ENCODE measurements around the gene SEC61A2. TPM values are rescaled to one million over a fixed set of nuclear protein-coding genes. Genes with fewer than 3 reads are reported as not detected.
A peak's percentile ranks its signal among the peaks of the same experiment; 100 is the strongest.
"Not testable (repeated sequence)": the region's sequence is repeated elsewhere in the genome, so short reads cannot be mapped to it uniquely, and the experiment has no call there.

Gene SEC61A2
- total RNA-seq (2014; rRNA removed; shearing (Covaris generic)), result 12.1 and 14.0 TPM in 2 replicates

DNA sequence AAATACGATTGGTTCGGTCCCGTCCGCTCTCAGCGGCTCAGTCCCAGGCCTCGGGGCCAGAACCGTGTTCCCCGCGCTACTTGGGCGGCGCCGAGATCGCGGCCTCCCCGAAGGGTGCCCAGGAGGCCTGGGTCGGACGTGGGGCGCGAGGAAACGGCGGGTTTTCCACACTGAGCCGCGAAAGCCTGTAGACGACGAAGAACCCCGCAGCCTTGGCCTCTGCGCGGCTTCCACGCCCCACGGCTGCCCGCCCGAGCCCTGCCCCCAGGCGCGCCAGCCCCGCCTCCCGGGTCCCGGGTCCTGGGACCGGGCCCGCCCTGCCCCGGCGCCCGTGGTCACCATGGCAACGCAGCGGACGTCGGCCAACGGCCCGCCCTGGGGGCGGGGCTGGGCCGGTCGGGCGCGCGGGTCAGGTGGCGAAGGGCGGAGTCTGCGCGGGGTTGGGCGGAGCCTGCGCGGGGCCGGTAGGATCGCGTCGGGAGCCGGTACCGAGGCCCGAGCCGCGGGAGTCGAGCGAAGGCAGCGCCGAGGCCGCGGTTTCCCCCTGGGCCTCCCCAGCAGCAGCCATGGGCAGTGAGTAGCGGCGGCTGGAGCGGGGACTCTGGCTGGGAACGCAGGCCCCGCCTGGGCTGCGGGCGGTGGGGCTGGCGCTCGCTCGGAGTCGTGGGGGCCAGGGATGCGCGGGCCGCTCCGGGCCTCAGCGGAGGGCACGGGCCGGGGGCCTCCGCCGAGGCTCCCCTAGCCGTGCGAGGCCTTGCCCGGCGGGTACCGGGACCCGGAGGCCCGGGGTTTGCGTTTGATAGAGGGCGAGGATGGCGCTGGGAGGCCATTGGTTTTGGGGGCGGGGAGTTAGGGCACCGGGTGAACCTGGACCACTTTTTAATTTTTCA is at the start of gene SEC61A2:
SEC61A2 (plus strand) TSS at position 456 of the 890 bp plus-strand sequence; CDS start at position 567, 111 bp downstream.
- Histone ChIP-seq H3K36me3 (peaks cover 13% of the 10 kb centered on the region), H3K4me1 (no peaks in the 10 kb centered on the region), H3K4me3 (peak within 1 kb of the TSS; percentile 96), H3K9me3 (replicated peaks) (no peaks in the 10 kb centered on the region), H3K27ac (peak within 1 kb of the TSS; percentile 54), H3K27me3 (no peaks in the 10 kb centered on the region)
- DNase-seq, result peak; percentile 91 to 93

DNA sequence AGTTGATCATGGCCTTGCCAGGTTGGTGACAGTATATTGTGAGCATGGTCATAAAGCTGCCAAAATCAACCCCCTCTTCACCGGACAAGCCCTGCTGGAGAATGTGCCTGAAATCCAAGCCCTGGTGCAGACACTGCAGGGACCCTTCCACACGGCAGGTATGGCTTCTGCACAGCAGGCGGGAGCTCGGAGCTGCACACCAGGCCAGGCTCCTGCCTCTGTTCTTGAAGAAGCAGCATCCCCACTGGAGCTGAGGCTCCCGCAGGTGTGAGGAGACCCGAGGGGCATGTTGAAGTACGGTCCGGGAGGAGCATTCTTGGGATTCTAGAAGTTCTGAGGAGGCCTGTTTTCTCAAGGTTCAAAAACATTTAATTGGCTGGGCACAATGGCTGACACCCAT is 48.0 kb upstream of the SEC61A2 start:
- Histone ChIP-seq H3K4me3 (no peak overlapping the region), H3K27ac (no peak overlapping the region), H3K27me3 (no peaks in the 10 kb centered on the region), H3K9me3 (replicated peaks) (no peaks in the 10 kb centered on the region), H3K4me1 (no peaks in the 10 kb centered on the region), H3K36me3 (peaks cover 9% of the 10 kb centered on the region; the same call in 1 of the 2 replicates)
- DNase-seq, result no peak

DNA sequence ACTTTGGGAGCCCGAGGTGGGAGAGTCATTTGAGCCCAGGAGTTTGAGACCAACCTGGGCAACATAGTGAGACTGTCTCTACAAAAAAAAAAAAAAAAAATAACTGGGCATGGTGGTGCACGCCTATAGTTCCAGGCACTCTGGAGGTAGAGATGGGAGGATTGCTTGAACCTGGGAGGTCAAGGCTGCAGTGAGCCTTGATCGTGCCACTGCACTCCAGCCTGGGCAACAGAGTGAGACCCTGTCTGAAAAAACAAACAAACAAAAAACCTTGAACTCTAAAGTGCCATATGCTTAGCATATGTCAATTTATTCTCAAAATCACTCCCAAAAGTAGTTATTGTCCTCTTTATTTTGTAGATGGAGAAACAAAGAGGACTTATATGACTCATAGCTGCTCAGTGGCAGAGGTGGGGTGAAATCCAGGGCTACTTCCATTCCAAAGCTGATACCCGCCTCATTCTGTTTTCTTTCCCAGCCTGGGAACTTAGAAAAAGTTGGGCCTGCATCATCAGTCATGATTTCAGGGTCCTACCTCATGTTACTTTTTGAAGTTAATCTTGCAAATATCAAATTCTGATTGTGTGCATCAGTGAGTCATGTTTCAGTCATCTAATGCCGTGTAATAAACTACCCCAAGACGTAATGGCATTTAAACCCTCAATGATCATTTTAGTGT is 47.5 kb upstream of the SEC61A2 start:
- Histone ChIP-seq H3K27me3 (no peaks in the 10 kb centered on the region), H3K4me3 (no peak overlapping the region), H3K4me1 (no peaks in the 10 kb centered on the region), H3K27ac (no peak overlapping the region), H3K9me3 (replicated peaks) (no peaks in the 10 kb centered on the region), H3K36me3 (peaks cover 15% of the 10 kb centered on the region; the same call in 1 of the 2 replicates)
- DNase-seq, result no peak

DNA sequence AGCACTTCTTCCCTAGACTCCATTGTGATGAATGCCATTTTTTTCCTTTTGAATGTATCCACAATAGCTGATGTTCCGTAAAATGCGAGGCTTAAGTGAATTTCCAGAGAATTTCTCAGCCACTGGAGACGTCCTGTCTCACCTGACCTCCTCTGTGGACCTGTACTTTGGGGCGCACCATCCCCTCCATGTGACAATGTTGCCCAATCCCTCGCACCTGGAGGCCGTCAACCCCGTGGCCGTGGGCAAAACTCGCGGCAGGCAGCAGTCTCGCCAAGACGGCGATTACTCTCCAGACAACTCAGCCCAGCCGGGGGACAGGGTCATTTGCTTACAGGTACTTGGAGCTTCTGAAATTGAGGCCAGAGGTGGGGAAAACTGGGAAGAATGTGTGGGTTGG is 40.6 kb upstream of the SEC61A2 start:
- Histone ChIP-seq H3K27ac (no peak overlapping the region), H3K36me3 (peaks cover 25% of the 10 kb centered on the region), H3K9me3 (replicated peaks) (no peaks in the 10 kb centered on the region), H3K4me3 (no peak overlapping the region), H3K27me3 (no peaks in the 10 kb centered on the region), H3K4me1 (no peaks in the 10 kb centered on the region)
- no peak for DNase-seq

DNA sequence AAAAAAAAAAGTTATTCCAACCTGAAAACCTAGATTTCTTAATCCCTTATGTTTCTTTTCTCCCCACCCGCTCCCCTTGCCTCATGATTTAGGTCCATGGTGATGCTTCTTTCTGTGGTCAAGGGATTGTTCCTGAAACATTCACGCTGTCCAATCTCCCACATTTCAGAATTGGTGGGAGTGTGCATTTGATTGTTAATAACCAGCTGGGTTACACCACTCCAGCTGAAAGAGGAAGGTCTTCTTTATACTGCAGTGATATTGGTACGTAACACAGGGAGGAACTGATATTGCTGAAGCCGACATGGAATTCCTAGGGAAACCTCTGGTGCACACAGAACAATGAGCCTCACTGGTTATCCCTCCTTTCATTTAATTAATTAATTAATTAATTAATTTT is 38.1 kb upstream of the SEC61A2 start:
- H3K27ac ChIP-seq, result no peak overlapping the region

DNA sequence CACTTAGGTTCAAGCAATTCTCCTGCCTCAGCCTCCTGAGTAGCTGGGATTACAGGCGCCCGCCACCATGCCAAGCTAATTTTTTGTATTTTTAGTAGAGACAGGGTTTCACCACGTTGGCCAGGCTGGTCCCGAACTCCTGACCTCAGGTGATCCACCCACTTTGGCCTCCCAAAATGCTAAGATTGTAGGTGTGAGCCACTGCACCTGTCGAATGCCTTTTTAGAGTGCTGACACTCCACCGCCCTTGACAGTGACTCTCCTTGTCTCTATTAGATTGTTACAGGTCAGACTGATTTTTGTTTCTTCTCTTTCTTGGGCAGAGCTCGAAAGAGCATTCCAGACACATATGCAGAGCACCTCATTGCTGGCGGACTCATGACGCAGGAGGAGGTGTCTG is 32.1 kb upstream of the SEC61A2 start:
- not testable (repeated sequence) for H3K9me3 ChIP-seq (replicated peaks); H3K27me3 ChIP-seq; H3K27ac ChIP-seq; DNase-seq; H3K4me1 ChIP-seq; H3K4me3 ChIP-seq
- peaks cover 24% of the 10 kb centered on the region for H3K36me3 ChIP-seq

More for the DNA sequence above, 38.1 kb upstream of the SEC61A2 start:
- DNase-seq, result no peak
- Histone ChIP-seq H3K27me3 (no peaks in the 10 kb centered on the region), H3K36me3 (peaks cover 23% of the 10 kb centered on the region), H3K4me1 (no peaks in the 10 kb centered on the region), H3K4me3 (no peak overlapping the region), H3K9me3 (replicated peaks) (no peaks in the 10 kb centered on the region)

DNA sequence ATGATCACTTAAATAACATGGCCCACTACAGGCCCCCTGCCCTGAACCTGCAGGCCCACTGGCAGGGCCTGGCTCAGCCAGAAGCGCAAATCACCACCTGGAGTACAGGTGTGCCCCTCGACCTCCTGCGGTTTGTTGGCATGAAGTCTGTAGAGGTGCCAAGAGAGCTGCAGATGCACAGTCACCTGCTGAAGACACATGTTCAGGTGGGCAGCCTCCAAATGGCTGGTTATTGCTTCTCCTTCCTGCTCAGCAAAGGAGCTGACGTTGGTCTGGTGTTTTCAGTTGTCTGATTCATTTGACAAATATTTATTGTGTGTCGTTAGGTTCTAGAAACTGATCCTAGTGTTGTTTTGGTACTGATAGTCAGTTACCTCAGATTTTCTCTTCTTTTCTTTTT is 31.7 kb upstream of the SEC61A2 start:
- Histone ChIP-seq H3K9me3 (replicated peaks) (no peaks in the 10 kb centered on the region), H3K4me1 (no peaks in the 10 kb centered on the region), H3K27ac (no peak overlapping the region), H3K4me3 (no peak overlapping the region), H3K27me3 (no peaks in the 10 kb centered on the region), H3K36me3 (peaks cover 24% of the 10 kb centered on the region)
- DNase-seq, result no peak

DNA sequence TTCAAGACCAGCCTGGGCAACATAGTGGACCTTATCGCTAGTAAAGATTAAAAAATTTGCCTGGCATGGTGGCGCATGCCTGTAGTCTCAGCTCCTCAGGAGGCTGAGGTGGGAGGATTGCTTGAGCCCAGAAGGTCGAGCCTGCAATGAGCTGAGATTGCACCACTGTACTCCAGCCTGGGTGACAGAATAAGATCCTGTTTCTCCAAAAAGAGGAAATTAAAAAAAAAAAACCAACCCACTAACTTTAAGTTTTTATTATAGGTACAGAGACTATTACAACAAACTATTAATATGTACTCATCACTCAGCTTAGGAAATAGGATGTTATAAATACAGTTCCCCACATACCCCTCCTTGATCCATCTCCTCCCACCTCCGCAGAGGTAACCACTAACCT is 30.5 kb upstream of the SEC61A2 start:
- no peaks in the 10 kb centered on the region for H3K9me3 ChIP-seq (replicated peaks)
- no peaks in the 10 kb centered on the region for H3K4me1 ChIP-seq
- DNase-seq, result no peak
- H3K27me3 ChIP-seq, result no peaks in the 10 kb centered on the region
- H3K36me3 ChIP-seq, result peaks cover 23% of the 10 kb centered on the region
- H3K27ac ChIP-seq, result no peak overlapping the region
- no peak overlapping the region for H3K4me3 ChIP-seq

DNA sequence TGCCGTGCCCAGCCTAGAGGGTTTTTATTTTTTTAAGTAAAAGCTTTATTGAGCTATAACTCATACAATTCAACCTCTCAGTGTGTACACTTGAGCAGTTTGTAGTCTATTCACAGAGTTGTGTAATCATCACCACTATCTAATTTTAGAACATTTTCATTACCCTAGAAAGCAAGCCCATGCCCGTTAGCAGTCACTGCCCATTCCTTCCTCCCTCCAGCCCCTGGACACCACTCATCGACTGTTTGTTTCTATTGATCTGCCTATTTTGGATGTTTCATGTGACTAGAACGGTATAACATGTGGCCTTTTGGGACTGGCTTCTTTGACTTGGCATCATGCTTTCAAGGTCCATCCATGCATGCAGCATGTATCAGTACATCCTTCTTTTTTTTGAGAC is 25.7 kb upstream of the SEC61A2 start:
- Histone ChIP-seq H3K4me3 (no peak overlapping the region), H3K9me3 (replicated peaks) (no peaks in the 10 kb centered on the region), H3K36me3 (peaks cover 30% of the 10 kb centered on the region), H3K27me3 (no peaks in the 10 kb centered on the region), H3K4me1 (no peaks in the 10 kb centered on the region), H3K27ac (no peak overlapping the region)
- DNase-seq, result no peak

DNA sequence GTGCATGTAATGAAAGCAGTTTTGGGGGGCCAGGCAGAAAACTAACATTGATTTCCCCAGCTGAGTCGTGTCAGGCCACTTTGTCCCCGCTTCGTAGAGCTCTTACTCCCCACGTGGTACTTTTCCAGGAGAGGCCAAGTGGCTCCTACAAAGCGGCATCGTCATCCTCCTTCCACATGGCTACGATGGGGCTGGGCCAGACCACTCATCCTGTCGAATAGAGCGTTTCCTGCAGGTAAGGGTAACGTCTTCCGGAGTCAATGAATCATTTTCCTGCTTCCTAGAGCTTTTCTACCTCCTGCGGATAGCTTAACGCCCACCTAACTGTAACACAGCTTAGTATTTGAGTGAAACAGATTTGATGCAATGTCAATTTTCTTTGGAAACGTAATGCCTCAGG is 21.7 kb upstream of the SEC61A2 start:
- DNase-seq, result no peak
- no peaks in the 10 kb centered on the region for H3K4me1 ChIP-seq
- no peaks in the 10 kb centered on the region for H3K9me3 ChIP-seq (replicated peaks)
- no peak overlapping the region for H3K27ac ChIP-seq
- H3K27me3 ChIP-seq, result no peaks in the 10 kb centered on the region
- no peak overlapping the region for H3K4me3 ChIP-seq
- H3K36me3 ChIP-seq, result peaks cover 24% of the 10 kb centered on the region

DNA sequence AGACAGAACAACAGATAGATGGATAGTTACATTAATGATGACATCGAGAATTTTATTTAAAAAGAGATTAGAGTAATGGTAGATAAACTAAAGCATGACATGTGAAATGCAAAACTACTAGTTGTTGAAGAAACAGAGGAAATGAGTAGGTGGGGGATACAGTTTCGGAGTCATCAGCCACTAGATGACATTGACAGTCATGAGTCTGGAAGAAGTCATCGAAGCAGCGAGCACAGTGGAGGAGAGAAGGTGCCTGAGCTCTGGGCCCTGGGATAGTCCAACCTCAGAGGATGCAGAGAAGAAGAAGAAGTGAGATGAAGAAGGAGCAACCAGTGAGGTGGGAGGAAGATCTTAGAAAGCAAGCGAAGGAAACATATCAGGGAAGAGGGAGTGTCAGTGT is 20.2 kb upstream of the SEC61A2 start:
- DNase-seq, result no peak
- Histone ChIP-seq H3K27ac (no peak overlapping the region), H3K36me3 (peaks cover 23% of the 10 kb centered on the region), H3K4me1 (no peaks in the 10 kb centered on the region), H3K9me3 (replicated peaks) (no peaks in the 10 kb centered on the region), H3K4me3 (no peak overlapping the region), H3K27me3 (no peaks in the 10 kb centered on the region)

DNA sequence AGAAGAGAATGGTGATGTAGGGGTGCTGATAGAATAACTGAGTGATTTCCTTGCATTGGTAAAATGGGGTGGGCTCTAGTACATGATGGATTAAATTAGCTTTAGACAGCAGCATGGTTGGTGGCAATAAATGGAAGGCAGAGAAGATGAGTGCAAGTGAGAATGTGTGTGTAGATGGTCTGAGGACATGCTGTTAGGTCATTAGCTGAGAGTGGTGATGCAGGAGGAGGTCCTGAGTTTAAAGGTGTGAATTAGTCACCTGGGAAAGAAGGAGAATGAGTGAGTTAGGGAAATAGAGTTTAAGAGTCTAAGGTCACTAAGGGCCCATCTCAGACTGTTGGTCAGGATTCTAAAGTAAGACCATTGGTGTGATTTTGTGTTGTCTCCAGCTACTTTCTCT is 17.9 kb upstream of the SEC61A2 start:
- Histone ChIP-seq H3K27me3 (no peaks in the 10 kb centered on the region), H3K4me3 (no peak overlapping the region), H3K9me3 (replicated peaks) (no peaks in the 10 kb centered on the region), H3K4me1 (no peaks in the 10 kb centered on the region), H3K36me3 (peaks cover 22% of the 10 kb centered on the region), H3K27ac (no peak overlapping the region)
- DNase-seq, result no peak

DNA sequence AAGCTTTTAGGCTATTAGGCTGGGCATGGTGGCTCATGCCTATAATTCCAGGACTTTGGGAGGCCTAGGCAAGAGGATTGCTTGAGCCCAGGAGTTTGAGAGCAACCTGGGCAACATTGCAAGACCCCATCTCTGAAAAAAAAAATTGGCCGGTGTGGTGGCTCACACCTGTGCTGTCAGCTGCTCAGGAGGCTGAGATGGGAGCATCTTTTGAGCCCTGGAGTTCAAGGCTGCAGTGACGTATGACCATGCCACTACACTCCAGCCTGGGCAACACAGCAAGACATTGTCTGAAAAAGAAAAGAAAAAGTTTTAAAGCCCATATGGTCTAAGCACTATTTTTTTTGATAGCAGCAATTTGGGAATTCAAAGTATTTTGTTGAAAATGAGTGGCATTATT is 15.8 kb upstream of the SEC61A2 start:
- no peaks in the 10 kb centered on the region for H3K27me3 ChIP-seq
- peaks cover 18% of the 10 kb centered on the region for H3K36me3 ChIP-seq
- H3K4me3 ChIP-seq, result no peak overlapping the region
- no peaks in the 10 kb centered on the region for H3K4me1 ChIP-seq
- DNase-seq, result no peak
- no peak overlapping the region for H3K27ac ChIP-seq
- no peaks in the 10 kb centered on the region for H3K9me3 ChIP-seq (replicated peaks)

DNA sequence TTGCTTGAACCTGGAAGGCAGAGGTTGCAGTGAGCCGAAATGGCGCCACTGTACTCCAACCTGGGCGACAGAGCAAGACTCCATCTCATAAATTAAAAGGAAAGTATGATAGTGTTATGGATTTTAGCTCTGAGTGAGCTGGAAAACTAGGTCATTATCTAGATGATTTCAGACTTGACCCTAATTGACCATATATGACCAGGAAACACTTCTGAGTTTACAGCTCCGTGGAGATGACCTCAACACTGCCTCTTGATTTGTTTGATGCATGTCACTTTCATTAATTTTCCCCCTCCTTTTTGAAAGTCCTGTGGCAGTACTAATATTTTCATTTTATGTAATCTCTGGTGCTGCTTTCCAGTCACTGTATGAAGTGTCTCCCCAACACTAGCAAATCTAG is 7.8 kb upstream of the SEC61A2 start:
- H3K4me1 ChIP-seq, result no peaks in the 10 kb centered on the region

DNA sequence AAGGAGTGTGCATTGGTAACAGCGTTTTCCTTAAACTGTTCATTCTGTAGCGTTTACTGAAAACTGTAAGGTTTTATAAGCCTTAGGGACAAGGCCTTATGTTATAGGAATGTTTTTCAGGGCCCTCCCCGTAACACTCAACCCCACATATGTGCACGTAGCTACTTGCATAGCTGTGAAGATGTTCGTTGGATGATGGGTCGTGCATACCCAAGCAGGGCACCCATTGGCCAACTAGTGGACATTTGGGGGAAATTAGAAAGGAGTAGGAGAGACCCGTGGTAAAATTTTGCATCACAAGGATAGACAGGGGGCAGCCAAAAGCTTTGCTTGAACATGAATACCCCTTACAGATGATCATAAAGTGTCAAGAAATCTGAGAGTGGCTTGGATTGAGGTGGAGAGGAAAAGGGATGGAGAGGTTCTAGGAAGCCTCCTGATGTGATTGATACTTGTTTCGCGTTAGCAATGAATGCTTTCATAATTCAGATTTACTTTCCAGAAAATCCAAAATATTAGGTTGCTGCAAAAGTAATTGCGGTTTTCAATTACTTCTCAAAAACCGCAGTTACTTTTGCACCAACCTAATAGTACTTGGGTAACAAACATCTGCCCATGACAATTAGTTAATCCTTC is 878 bp downstream of the SEC61A2 start:
- H3K27me3 ChIP-seq, result no peaks in the 10 kb centered on the region
- peak overlapping the region; percentile 96 for H3K4me3 ChIP-seq
- peak; percentile 65 to 79 for DNase-seq
- no peaks in the 10 kb centered on the region for H3K9me3 ChIP-seq (replicated peaks)
- peaks cover 11% of the 10 kb centered on the region for H3K36me3 ChIP-seq
- no peaks in the 10 kb centered on the region for H3K4me1 ChIP-seq
- no peak overlapping the region for H3K27ac ChIP-seq

More for the DNA sequence above, 7.8 kb upstream of the SEC61A2 start:
- Histone ChIP-seq H3K27ac (no peak overlapping the region), H3K36me3 (peaks cover 21% of the 10 kb centered on the region), H3K27me3 (no peaks in the 10 kb centered on the region), H3K9me3 (replicated peaks) (no peaks in the 10 kb centered on the region), H3K4me3 (no peak overlapping the region)
- DNase-seq, result no peak
